ENCODE results near the gene TACC3. TPM values are rescaled to one million over a fixed set of nuclear protein-coding genes. Genes with fewer than 3 reads are reported as not detected.
A peak's percentile ranks its signal among the peaks of the same experiment; 100 is the strongest.

TACC3 gene
- total and polyA plus RNA-seq, 5 experiments from 2014 or later = 38.7 to 150 (median 91.6) TPM

DNA sequence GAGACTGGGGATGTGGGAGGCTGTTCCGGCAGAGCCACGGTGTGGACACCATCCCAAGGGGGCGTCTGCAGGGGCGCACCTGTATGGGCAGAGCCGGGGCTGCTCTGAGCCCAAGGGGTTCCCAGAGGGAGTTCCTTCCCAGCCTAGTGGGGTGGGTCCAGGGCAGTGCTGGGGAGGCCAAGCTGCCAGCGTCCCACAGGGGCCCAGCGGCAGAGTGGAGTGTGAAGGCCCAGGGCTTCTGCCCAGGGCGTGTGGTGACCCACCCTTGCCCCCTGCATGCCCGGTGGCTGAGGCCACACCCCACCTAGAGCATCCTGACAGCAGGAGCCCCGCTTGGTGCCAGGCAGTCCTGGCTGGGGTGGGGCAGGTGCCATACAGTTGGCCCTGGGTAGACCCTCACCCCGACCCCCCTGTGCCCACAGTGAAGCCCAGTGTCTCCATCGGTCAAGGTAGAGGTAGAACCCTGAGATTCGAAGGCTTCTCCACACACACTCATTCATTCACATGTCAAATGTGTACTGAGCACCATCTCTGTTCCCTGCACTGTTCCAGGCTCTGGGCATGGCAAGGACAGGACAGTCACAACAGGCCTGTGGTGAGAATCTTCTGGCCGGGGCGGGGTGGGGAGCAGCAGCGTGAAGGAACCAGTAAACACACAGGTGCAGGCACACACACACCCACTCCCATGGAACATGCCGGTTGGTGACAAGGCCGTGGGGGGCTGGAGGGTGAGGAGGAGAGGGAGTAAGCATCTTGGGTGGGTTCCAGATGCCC, 29.2 kb downstream of the TACC3 start:
- POLR2A ChIA-PET = no interaction called here
- Mint-ChIP-seq H3K36me3 (no peaks in the 10 kb centered on the region), H3K27ac (peak overlapping the region in 1 of 10 donors; percentile 47), H3K9me3 (no peaks in the 10 kb centered on the region), H3K27me3 (no peaks in the 10 kb centered on the region), H3K4me3 (no peak overlapping the region), H3K4me1 (peaks cover 0 to 5% (median under 1%) of the 10 kb centered on the region in 4 donors)
- DNase-seq = no peak
- no peak for ATAC-seq

DNA sequence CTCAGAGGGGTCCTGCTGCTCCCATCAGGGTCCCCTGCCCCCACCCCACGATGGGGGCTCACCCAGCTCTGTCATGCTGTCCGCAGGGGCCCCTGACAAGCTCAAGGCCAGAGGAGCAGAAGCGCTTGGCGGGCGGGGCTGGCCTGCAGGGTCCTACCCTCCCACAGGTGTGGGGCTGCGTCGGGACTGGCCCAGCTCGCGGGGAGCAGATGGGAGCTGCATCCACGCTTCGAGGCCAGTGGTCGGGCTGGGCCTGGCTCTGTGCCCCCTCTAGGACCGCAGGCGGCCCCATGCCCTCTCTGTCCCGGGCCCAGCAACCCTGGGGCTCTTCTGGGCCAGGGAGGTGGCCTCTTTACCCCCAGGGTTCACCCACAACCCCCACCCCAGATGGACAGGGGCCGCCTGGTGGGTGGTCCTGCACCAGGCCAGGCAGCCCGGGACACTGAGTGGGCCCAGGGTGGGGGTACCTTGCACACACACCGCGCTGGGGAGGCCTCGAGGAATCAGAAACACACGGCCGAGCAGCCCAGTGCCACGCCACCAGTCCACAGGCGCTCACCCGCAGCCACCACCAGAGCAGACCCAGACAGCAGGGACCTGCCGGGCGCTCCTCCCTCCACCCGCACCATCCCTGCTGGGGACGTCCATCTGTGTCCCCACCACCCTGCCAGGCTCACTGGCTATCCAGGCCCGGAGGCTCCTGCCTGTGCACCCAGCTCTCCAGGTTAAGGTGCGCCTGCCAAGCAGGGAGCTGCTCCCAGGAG, 30.0 kb downstream of the TACC3 start:
- ATAC-seq (no peak), DNase-seq (no peak)
- Mint-ChIP-seq H3K4me3 (no peak overlapping the region), H3K36me3 (no peaks in the 10 kb centered on the region), H3K4me1 (peaks cover 0 to 3% (median under 1%) of the 10 kb centered on the region in 4 donors), H3K27me3 (no peaks in the 10 kb centered on the region), H3K27ac (no peak overlapping the region), H3K9me3 (no peaks in the 10 kb centered on the region)
- POLR2A ChIA-PET = no interaction called here

DNA sequence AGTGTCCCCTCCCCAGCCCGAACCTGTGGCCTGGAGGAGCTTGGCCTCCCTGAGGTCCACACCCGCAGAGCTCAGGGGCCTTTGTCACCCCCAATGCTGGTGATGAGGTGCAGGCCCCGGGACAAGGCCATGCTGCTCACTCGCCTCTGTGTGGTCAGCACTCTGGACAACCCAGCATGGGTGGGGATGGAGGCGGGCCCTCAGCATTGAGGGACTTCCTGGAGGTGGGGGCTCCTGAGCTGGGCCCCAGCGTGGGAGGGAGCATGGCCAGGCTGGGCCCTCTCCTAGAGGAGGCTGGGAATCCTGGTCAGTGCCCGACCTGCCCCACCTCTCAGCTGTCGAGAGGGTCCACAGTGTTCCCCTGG, 30.6 kb downstream of the TACC3 start:
- no peaks in the 10 kb centered on the region for H3K27me3 Mint-ChIP-seq
- no peak overlapping the region for H3K27ac Mint-ChIP-seq
- no peaks in the 10 kb centered on the region for H3K9me3 Mint-ChIP-seq
- DNase-seq = no peak
- POLR2A ChIA-PET = no interaction called here
- no peak for ATAC-seq
- H3K36me3 Mint-ChIP-seq = no peaks in the 10 kb centered on the region
- no peak overlapping the region for H3K4me3 Mint-ChIP-seq
- H3K4me1 Mint-ChIP-seq = peaks cover 0 to 3% (median under 1%) of the 10 kb centered on the region in 4 donors

DNA sequence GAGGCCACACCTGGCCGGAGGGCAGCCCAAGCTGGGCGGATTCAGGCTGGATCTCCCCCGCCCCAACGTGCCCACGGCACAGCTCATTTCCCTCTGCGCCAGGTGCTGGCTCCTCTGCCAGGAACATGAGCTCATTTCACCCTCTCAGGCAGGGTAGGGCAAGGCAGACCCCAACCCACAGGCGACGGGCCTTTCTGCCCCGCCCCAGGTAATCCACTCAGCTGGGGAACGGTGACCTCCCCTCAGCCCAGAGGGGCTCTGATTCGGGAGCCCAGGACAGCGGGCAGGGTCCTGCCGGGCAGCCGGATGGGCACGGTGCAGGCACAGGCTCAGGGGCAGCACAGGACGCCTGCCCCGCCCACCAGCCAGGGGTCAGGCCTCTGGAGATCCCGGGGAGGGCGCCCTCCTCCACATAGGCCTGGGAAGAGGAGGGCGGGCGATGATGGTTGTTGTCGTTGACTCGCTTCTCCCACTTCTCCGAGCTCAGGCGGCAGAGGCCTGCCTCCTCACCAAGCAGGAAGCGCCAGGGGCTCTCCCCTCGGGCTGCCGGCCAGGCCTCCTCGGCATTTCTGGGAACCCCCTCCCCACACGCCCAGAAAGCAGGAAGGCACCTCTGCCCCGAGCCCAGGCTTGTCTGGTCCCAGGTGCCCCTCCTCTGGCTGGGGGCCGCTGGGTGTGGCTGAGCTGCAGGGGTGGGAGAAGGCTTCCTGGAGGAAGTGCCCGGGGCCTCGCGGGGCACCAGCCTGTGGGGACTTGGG, 31.1 kb downstream of the TACC3 start:
- POLR2A ChIA-PET = no interaction called here
- H3K36me3 Mint-ChIP-seq = no peaks in the 10 kb centered on the region
- no peak overlapping the region for H3K4me3 Mint-ChIP-seq
- H3K4me1 Mint-ChIP-seq = peaks cover 0 to 3% (median under 1%) of the 10 kb centered on the region in 4 donors
- no peak overlapping the region for H3K27ac Mint-ChIP-seq
- ATAC-seq (no peak), DNase-seq (no peak)
- H3K27me3 Mint-ChIP-seq = no peaks in the 10 kb centered on the region
- no peaks in the 10 kb centered on the region for H3K9me3 Mint-ChIP-seq

DNA sequence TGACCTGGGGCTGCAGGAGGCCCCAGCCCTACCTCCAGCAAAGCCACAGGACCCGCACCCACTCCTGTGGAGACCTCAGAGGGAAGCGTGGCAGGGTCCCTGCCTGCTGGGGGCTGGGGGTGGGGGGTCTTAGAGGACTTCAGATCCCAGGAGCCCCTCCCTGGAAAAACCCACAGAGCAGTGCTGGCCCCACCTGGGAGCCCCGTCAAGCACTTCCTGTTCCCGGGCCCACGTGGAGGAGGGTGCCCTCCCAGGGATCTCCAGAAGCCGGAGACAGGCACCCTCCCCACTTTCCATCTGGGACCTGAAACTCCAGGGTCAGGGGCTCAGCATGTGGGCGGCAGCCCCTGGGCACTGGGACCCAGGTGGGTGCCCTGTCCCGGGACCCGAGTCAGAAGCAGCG, 32.0 kb downstream of the TACC3 start:
- Mint-ChIP-seq H3K27ac (no peak overlapping the region), H3K4me3 (no peak overlapping the region)
- POLR2A ChIA-PET = no interaction called here

DNA sequence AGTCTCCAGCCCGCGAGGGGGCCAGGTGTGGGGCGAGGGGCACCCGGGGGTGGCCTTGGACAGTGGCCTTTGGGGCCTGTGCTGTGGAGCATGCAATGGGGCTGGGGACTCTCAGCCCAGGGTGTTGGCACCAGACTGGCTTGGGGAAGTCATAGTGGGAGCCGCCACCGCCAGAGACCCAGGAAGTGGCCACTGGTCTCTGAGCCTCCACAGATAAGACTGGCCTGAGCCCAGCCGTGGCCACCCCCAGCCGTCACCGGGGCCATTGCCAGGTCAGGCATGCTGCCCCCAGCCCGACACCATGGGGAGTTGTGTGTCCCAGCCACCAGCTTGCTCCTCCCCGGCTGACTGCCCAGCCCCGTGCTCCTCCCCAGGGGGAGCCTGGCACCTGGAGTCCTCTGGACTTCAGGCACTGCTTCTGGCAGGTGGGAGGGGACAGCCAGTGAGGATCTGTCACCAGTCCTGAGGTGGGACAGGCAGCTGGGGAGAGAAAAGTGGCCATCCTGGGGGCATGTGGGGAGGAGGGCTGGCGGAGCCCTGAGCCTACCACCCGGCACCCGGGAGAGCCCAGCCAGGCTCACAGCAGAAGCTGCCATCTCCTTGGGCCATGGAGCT, 32.5 kb downstream of the TACC3 start:
- POLR2A ChIA-PET = no interaction called here
- Mint-ChIP-seq H3K4me1 (peaks cover 0 to 3% (median under 1%) of the 10 kb centered on the region in 4 donors), H3K4me3 (no peak overlapping the region), H3K27me3 (no peaks in the 10 kb centered on the region), H3K27ac (no peak overlapping the region), H3K36me3 (no peaks in the 10 kb centered on the region), H3K9me3 (no peaks in the 10 kb centered on the region)
- no peak for ATAC-seq
- no peak for DNase-seq

More for the DNA sequence above, 32.0 kb downstream of the TACC3 start:
- H3K4me1 Mint-ChIP-seq = peaks cover 0 to 3% (median under 1%) of the 10 kb centered on the region in 4 donors
- ATAC-seq (no peak), DNase-seq (no peak)
- H3K9me3 Mint-ChIP-seq = no peaks in the 10 kb centered on the region
- no peaks in the 10 kb centered on the region for H3K36me3 Mint-ChIP-seq
- H3K27me3 Mint-ChIP-seq = no peaks in the 10 kb centered on the region

DNA sequence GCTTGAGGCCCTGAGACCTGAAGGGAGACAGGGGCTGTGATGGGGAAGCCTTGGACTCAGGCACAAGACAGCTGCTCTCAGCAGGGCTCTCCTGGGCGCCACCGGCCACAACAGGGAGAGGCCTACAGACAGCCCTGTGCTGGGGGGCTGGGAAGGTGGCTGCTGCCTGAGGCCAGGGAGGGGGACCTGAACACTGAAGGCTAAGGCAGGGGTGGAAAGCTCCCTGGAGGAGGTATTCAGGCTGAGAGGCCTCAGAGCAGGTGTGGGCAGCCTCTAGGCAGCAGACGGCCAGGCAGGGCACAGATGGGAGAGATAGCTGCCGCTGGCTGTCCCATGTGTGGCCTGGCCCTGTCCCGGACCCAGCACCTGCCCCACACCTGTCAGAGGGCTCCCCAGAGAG, 33.0 kb downstream of the TACC3 start:
- ATAC-seq (no peak), DNase-seq (no peak)
- Mint-ChIP-seq H3K4me3 (no peak overlapping the region), H3K36me3 (no peaks in the 10 kb centered on the region), H3K27ac (no peak overlapping the region), H3K9me3 (no peaks in the 10 kb centered on the region), H3K27me3 (no peaks in the 10 kb centered on the region), H3K4me1 (peaks cover 0 to 3% (median under 1%) of the 10 kb centered on the region in 4 donors)
- POLR2A ChIA-PET = no interaction called here

DNA sequence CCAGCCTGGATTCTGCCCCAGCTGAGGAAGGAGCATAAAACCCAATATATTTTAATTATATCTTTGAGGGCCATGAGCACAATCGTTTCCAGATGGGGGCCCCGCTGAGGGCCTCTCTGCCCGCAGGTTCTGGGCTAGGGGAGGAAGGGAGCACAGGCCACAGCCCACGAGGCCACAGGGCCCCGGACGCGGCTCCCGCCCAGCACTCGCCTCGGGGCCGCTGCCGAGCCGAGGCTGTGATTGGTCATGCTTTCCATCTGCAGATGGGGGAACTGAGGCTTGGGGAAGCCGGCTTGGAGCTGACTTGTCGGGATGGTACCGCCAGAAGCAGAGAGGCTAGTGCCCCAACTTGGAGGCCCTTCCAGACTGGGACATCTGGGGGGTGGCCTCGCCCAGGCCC, 34.0 kb downstream of the TACC3 start:
- ATAC-seq (no peak), DNase-seq (no peak)
- H3K4me1 Mint-ChIP-seq = peaks cover 0 to 4% (median 2%) of the 10 kb centered on the region in 4 donors
- H3K9me3 Mint-ChIP-seq = no peaks in the 10 kb centered on the region
- no peaks in the 10 kb centered on the region for H3K36me3 Mint-ChIP-seq
- no peak overlapping the region for H3K27ac Mint-ChIP-seq
- no peak overlapping the region for H3K4me3 Mint-ChIP-seq
- H3K27me3 Mint-ChIP-seq = no peaks in the 10 kb centered on the region
- POLR2A ChIA-PET = no interaction called here

DNA sequence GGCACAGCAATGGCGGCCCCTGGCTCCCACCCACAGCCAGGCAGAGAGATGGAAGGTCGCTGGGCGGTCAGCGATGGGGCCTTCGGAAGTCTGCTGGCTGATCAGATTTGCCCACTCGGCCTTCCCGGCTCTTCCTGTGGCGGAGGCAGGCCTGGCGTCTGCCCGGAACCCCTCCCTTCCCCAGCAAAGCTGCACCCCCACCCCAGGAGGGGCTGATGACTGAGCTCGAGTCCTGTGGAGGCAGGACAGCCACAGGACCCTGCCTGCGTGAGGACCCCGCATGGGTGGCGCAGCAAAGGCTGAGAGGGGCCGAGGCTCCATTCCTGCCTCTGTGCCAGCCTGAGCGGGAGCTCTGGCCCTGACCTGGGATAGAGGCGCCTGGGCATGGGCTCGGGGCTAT, 34.8 kb downstream of the TACC3 start:
- DNase-seq (no peak), ATAC-seq (no peak)
- Mint-ChIP-seq H3K36me3 (no peaks in the 10 kb centered on the region), H3K9me3 (no peaks in the 10 kb centered on the region), H3K27ac (peak overlapping the region in 1 of 10 donors; percentile 33), H3K27me3 (no peaks in the 10 kb centered on the region), H3K4me3 (no peak overlapping the region), H3K4me1 (peaks cover 0 to 4% (median 2%) of the 10 kb centered on the region in 4 donors)
- POLR2A ChIA-PET = no interaction called here

DNA sequence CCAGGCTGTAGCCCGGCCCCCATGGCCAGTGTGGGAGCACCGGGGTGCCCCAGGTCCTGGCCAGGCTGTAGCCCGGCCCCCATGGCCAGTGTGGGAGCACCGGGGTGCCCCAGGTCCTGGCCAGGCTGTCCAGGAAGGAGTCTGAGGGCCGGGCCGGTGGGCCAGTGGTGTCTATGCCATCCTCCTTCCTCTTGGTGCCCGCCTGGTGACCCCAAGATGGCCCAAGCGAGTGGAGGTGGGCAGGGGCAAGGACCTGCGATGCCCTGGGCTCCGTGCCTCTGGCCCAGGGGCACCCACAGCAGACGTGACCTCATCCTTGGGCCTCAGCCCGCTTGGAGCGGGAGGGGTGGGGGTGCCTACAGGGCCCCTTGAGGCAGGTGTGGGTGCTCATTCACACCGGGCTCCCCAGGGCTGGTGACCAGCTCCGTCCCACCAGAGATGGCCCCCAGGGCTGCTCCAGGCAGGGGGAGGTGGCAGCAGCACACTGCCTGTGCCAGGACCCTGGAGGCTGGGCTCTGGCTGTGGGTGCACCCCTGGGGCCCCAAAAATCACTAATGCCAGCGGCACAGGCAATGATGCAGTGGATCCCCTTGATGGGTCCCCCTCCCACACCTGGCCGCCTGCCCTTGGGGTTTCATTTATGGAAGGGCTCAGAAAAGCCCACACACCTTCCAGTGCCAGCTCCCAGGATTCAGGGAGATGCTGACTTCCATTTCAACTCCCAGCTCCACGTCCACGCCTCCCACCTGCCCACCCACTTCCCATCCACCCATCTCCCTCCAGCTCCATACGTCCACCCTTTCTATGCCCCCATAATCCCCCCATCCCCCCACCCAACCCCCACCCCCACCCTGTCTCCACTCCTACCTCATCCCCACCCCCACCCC, 35.8 kb downstream of the TACC3 start:
- no peak for ATAC-seq
- Mint-ChIP-seq H3K36me3 (no peaks in the 10 kb centered on the region), H3K4me3 (no peak overlapping the region), H3K4me1 (peaks cover 0 to 4% (median 2%) of the 10 kb centered on the region in 4 donors), H3K9me3 (no peaks in the 10 kb centered on the region), H3K27ac (no peak overlapping the region), H3K27me3 (peaks cover 0 to 2% (median 0%) of the 10 kb centered on the region in 5 donors)
- POLR2A ChIA-PET = no interaction called here
- no peak for DNase-seq

DNA sequence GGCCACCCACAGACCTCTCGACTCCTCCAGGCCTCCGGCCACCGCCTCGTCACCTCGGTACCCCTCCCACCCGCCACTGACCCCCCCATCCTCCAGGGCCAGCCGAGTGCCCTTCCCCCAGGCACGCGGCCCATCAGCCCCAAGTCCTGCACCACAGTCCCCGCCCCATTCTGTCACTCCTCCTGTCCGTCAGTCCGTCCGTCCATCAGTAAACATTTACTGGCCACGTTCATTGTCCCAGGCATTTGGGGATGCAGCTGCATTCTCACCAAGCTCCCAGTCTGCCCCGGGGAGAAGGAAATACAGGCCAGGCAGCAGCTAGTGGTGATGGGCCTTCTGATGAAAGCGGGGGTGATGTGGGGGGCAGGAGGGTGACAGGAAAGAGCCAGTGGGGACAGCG, 36.5 kb downstream of the TACC3 start:
- no peaks in the 10 kb centered on the region for H3K9me3 Mint-ChIP-seq

More for the DNA sequence above, 36.5 kb downstream of the TACC3 start:
- POLR2A ChIA-PET = no interaction called here
- Mint-ChIP-seq H3K4me3 (no peak overlapping the region), H3K4me1 (peaks cover 0 to 4% (median 2%) of the 10 kb centered on the region in 4 donors), H3K36me3 (no peaks in the 10 kb centered on the region), H3K27me3 (peaks cover 0 to 7% (median 0%) of the 10 kb centered on the region in 5 donors), H3K27ac (no peak overlapping the region)
- DNase-seq (no peak), ATAC-seq (no peak)

Data from naive thymus-derived CD8-positive, alpha-beta T cell (primary cell).